Osteocyte (in vitro differentiated cells): ENCODE results near the gene COX8C. TPM values are rescaled to one million over a fixed set of nuclear protein-coding genes. Genes with fewer than 3 reads are reported as not detected.

Experiments used
- DNase-seq: peaks from one replicate; pipeline ENCODE4 v3.0.0; 2021; ENCODE audit warnings: mixed read lengths; ENCODE audit not compliant: unreplicated experiment; ENCODE audit errors: extremely low spot score
- H3K27ac Mint-ChIP-seq: one replicate; pipeline ENCODE4 v1.8.0; 2021; ENCODE audit warnings: mild to moderate bottlenecking, mixed read lengths; ENCODE audit not compliant: unreplicated experiment
- H3K27me3 Mint-ChIP-seq: one replicate; pipeline ENCODE4 v1.8.0; 2021; ENCODE audit warnings: mixed read lengths; ENCODE audit not compliant: unreplicated experiment
- H3K36me3 Mint-ChIP-seq: one replicate; pipeline ENCODE4 v1.8.0; 2021; ENCODE audit warnings: mixed read lengths; ENCODE audit not compliant: unreplicated experiment
- H3K4me1 Mint-ChIP-seq: one replicate; pipeline ENCODE4 v1.8.0; 2021; ENCODE audit warnings: mixed read lengths; ENCODE audit not compliant: unreplicated experiment
- H3K4me3 Mint-ChIP-seq: one replicate; pipeline ENCODE4 v1.8.0; 2021; ENCODE audit warnings: mild to moderate bottlenecking, moderate library complexity, mixed read lengths; ENCODE audit not compliant: unreplicated experiment
- H3K9me3 Mint-ChIP-seq: one replicate; pipeline ENCODE4 v1.8.0; 2021; ENCODE audit warnings: mixed read lengths; ENCODE audit not compliant: unreplicated experiment
- total RNA-seq: library from RNA; stranded (reverse); gene quantifications from 2 replicates; pipeline ENCODE4 v1.2.1, GENCODE V29; 2021
- TF ChIP-seq, protein P1 (sequence below): fragments of 200-600 bp; sonication (generic); IDR thresholded peaks from 2 replicates; pipeline ENCODE4 v1.5.0; 2021; ENCODE audit warnings: antibody characterized with exemption, mild to moderate bottlenecking, moderate library complexity

Gene COX8C
- total RNA-seq, 1 donor from 2014 or later: not detected

DNA sequence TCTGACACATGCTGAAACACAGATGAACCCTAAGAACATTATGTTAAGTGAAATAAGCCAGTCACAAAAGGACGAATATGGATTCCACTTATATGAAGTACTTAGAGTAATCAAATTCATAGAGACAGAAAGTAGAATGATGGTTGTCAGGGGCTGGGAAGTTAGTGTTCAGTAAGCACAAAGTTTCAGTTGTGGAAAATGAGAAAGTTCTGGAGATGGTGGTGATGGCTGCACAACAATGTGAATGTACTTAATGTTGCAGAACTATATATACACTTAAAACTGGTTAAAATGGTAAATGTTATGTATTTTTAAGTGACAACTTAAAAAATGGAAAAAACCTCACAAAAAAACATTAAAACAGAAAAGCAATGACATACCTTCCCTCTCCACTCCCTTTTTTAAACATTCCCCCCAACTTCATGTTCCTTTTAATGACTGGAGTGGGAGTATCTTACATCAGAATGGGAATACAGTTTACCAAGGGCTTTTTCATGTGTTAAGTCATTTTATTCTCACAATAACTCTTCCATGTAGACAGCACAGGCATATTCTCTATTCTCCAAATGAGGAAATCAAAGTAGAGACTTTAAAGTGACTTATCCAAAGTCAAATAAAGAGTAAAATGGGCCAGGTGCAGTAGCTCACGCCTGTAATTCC lies 38.2 kb upstream of the COX8C start:
- Mint-ChIP-seq H3K9me3 (no peaks in the 10 kb centered on the region), H3K27me3 (no peaks in the 10 kb centered on the region), H3K27ac (no peak overlapping the region), H3K4me3 (no peak overlapping the region), H3K36me3 (no peaks in the 10 kb centered on the region), H3K4me1 (peaks cover 22% of the 10 kb centered on the region)
- no peak for DNase-seq
- TF ChIP-seq, protein P1, sequence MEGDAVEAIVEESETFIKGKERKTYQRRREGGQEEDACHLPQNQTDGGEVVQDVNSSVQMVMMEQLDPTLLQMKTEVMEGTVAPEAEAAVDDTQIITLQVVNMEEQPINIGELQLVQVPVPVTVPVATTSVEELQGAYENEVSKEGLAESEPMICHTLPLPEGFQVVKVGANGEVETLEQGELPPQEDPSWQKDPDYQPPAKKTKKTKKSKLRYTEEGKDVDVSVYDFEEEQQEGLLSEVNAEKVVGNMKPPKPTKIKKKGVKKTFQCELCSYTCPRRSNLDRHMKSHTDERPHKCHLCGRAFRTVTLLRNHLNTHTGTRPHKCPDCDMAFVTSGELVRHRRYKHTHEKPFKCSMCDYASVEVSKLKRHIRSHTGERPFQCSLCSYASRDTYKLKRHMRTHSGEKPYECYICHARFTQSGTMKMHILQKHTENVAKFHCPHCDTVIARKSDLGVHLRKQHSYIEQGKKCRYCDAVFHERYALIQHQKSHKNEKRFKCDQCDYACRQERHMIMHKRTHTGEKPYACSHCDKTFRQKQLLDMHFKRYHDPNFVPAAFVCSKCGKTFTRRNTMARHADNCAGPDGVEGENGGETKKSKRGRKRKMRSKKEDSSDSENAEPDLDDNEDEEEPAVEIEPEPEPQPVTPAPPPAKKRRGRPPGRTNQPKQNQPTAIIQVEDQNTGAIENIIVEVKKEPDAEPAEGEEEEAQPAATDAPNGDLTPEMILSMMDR: no peak

- Mint-ChIP-seq H3K36me3 (no peaks in the 10 kb centered on the region), H3K27ac (no peak overlapping the region), H3K4me1 (peaks cover 19% of the 10 kb centered on the region), H3K27me3 (no peaks in the 10 kb centered on the region), H3K9me3 (no peaks in the 10 kb centered on the region), H3K4me3 (no peak overlapping the region)
- TF ChIP-seq, protein P1: no peak
- DNase-seq: no peak
Observed at GRCh38 chr14:93309427-93309966, 37.5 kb upstream of the COX8C start.

- DNase-seq: no peak
- Mint-ChIP-seq H3K36me3 (no peaks in the 10 kb centered on the region), H3K9me3 (no peaks in the 10 kb centered on the region), H3K27me3 (no peaks in the 10 kb centered on the region), H3K27ac (no peak overlapping the region), H3K4me1 (peaks cover 12% of the 10 kb centered on the region), H3K4me3 (no peak overlapping the region)
- TF ChIP-seq, protein P1: no peak
Observed at GRCh38 chr14:93311082-93311481, 35.9 kb upstream of the COX8C start.

GRCh38 chr14:93315575-93315974 lies 31.4 kb upstream of the COX8C start:
- TF ChIP-seq, protein P1: no peak
- Mint-ChIP-seq H3K36me3 (no peaks in the 10 kb centered on the region), H3K4me3 (no peak overlapping the region), H3K9me3 (no peaks in the 10 kb centered on the region), H3K27me3 (no peaks in the 10 kb centered on the region), H3K4me1 (peaks cover 42% of the 10 kb centered on the region), H3K27ac (no peak overlapping the region)
- DNase-seq: no peak

GRCh38 chr14:93316716-93317115 lies 30.3 kb upstream of the COX8C start:
- H3K9me3 Mint-ChIP-seq: no peaks in the 10 kb centered on the region
- no peaks in the 10 kb centered on the region for H3K36me3 Mint-ChIP-seq
- peaks cover 42% of the 10 kb centered on the region for H3K4me1 Mint-ChIP-seq
- DNase-seq: no peak
- TF ChIP-seq, protein P1: no peak
- peak overlapping the region; percentile 67 for H3K27ac Mint-ChIP-seq
- no peak overlapping the region for H3K4me3 Mint-ChIP-seq
- no peaks in the 10 kb centered on the region for H3K27me3 Mint-ChIP-seq
